Liver (tissue), 9 donors: ENCODE measurements around the gene DNM1L. TPM values are rescaled to one million over a fixed set of nuclear protein-coding genes. Genes with fewer than 3 reads are reported as not detected.

Source experiments
- DNase-seq: peaks from one replicate; pipeline ENCODE4 v3.0.0-alpha.2; 2017; ENCODE audit warnings: low spot score
- H3K27ac ChIP-seq, 2 donors: one replicate each; pipeline ENCODE4 v1.7.0; 2013; ENCODE audit warnings: inconsistent platforms in 2 of 2, low read length in 2 of 2, control low read depth in 1 of 2, low read depth in 1 of 2, mild to moderate bottlenecking in 1 of 2
- H3K27me3 ChIP-seq, 4 donors: one replicate each; pipeline versions ENCODE4 v1.6.1 to v1.7.0; 2013; ENCODE audit warnings: low read length in 3 of 4, inconsistent platforms in 1 of 4, mild to moderate bottlenecking in 1 of 4, moderate library complexity in 1 of 4; ENCODE audit not compliant: control insufficient read depth in 4 of 4, insufficient read depth in 4 of 4
- H3K36me3 ChIP-seq, 4 donors: one replicate each; pipeline versions ENCODE4 v1.6.1 to v1.7.0; 2013; ENCODE audit warnings: low read length in 3 of 4, mild to moderate bottlenecking in 3 of 4, low read depth in 1 of 4, moderate library complexity in 1 of 4; ENCODE audit not compliant: control insufficient read depth in 4 of 4, insufficient read depth in 3 of 4
- H3K4me1 ChIP-seq, 4 donors: one replicate each; pipeline versions ENCODE4 v1.6.1 to v1.7.0; 2013; ENCODE audit warnings: low read length in 3 of 4, mild to moderate bottlenecking in 3 of 4, moderate library complexity in 1 of 4; ENCODE audit not compliant: control insufficient read depth in 4 of 4, insufficient read depth in 4 of 4
- H3K4me3 ChIP-seq, 3 donors: one replicate each; pipeline versions ENCODE4 v1.6.1 to v1.7.0; 2013; ENCODE audit warnings: low read length in 3 of 3, control low read depth in 1 of 3, low read depth in 1 of 3, mild to moderate bottlenecking in 1 of 3
- H3K9ac ChIP-seq, 2 donors: one replicate each; pipeline ENCODE4 v1.7.0; 2013; ENCODE audit warnings: low read length in 2 of 2, mild to moderate bottlenecking in 2 of 2, moderate library complexity in 2 of 2, control low read depth in 1 of 2, low read depth in 1 of 2
- H3K9me3 ChIP-seq, 4 donors: one replicate each; pipeline versions ENCODE4 v1.6.1 to v1.7.0; 2013; ENCODE audit warnings: low read length in 3 of 4; ENCODE audit not compliant: control insufficient read depth in 4 of 4
- ATF3 ChIP-seq: IDR thresholded peaks from 2 replicates; pipeline ENCODE4 v1.6.1; 2016; ENCODE audit warnings: antibody characterized with exemption
- EGR1 ChIP-seq, 2 donors: IDR thresholded peaks; 2 replicates each; pipeline ENCODE4 v1.6.1; 2016 to 2018; ENCODE audit warnings: antibody characterized with exemption in 2 of 2, low read depth in 2 of 2
- FOXA1 ChIP-seq: IDR thresholded peaks from 2 replicates; pipeline ENCODE4 v1.6.1; 2016; ENCODE audit warnings: antibody characterized with exemption
- FOXA2 ChIP-seq: IDR thresholded peaks from 2 replicates; pipeline ENCODE4 v1.6.1; 2016; ENCODE audit warnings: antibody characterized with exemption
- GABPA ChIP-seq, 2 donors: IDR thresholded peaks in 1 of 2; conservative IDR thresholded peaks in 1 of 2; 2 replicates each; pipeline ENCODE4 v1.6.1; 2016; ENCODE audit warnings: antibody characterized with exemption in 2 of 2, mild to moderate bottlenecking in 1 of 2, moderate library complexity in 1 of 2
- HNF4A ChIP-seq, 2 donors: conservative IDR thresholded peaks; 2 replicates each; pipeline ENCODE4 v1.6.1; 2016; ENCODE audit warnings: antibody characterized with exemption in 2 of 2, mild to moderate bottlenecking in 2 of 2
- HNF4G ChIP-seq: IDR thresholded peaks from 2 replicates; pipeline ENCODE4 v1.6.1; 2016; ENCODE audit warnings: antibody characterized with exemption
- JUND ChIP-seq, 2 donors: IDR thresholded peaks; 2 replicates each; pipeline ENCODE4 v1.6.1; 2016; ENCODE audit warnings: antibody characterized with exemption in 2 of 2
- NR2F2 ChIP-seq: IDR thresholded peaks from 2 replicates; pipeline ENCODE4 v1.6.1; 2016; ENCODE audit warnings: antibody characterized with exemption
- RAD21 ChIP-seq, 2 donors: IDR thresholded peaks; 2 replicates each; pipeline ENCODE4 v1.6.1; 2016; ENCODE audit warnings: antibody characterized with exemption in 2 of 2, mild to moderate bottlenecking in 2 of 2
- REST ChIP-seq: IDR thresholded peaks from 2 replicates; pipeline ENCODE4 v1.6.1; 2016; ENCODE audit warnings: antibody characterized with exemption, mild to moderate bottlenecking
- RXRA ChIP-seq, 2 donors: IDR thresholded peaks; 2 replicates each; pipeline ENCODE4 v1.6.1; 2017 to 2018; ENCODE audit warnings: antibody characterized with exemption in 2 of 2, mild to moderate bottlenecking in 1 of 2
- SP1 ChIP-seq: IDR thresholded peaks from 2 replicates; pipeline ENCODE4 v1.6.1; 2018; ENCODE audit warnings: antibody characterized with exemption, mild to moderate bottlenecking
- TAF1 ChIP-seq: conservative IDR thresholded peaks from 2 replicates; pipeline ENCODE4 v1.6.1; 2016; ENCODE audit warnings: antibody characterized with exemption, mild to moderate bottlenecking
- YY1 ChIP-seq: IDR thresholded peaks from 2 replicates; pipeline ENCODE4 v1.6.1; 2016; ENCODE audit warnings: antibody characterized with exemption, mild to moderate bottlenecking
- WGBS: extraction: QIAGEN DNeasy Blood & Tissue Kit; methylation state at CpG from one replicate; pipeline ENCODE4 v1.1.7; 2013; 5-methylcytosine and 5-hydroxymethylcytosine counted together
- polyA plus RNA-seq, 2 donors: library from polyadenylated mRNA; stranded (reverse) in 1 of 2; unstranded in 1 of 2; fragments of 200-250 nt in 1 of 2; fragments of >200 nt in 1 of 2; fragmentation: Nextera tagmentation in 1 of 2; extraction: Ambion mirVana in 1 of 2; gene quantifications; one replicate each; pipeline versions ENCODE4 v1.2.1 to v1.2.3, GENCODE V29; 2013 to 2015
- total RNA-seq, 2 donors: library from RNA; depleted of rRNA; stranded (reverse); fragments of >200 nt; gene quantifications; one replicate each; pipeline ENCODE4 v1.2.3, GENCODE V29; 2014
- TF ChIP-seq, protein P1 (sequence below): IDR thresholded peaks from 2 replicates; pipeline ENCODE4 v1.6.1; 2016; ENCODE audit warnings: antibody characterized with exemption
- TF ChIP-seq, protein P2 (sequence below): fragments of 150-350 bp; IDR thresholded peaks from 2 replicates; pipeline ENCODE4 v1.5.1; 2017; ENCODE audit warnings: improper control_type of control experiment, low read depth, low read length; ENCODE audit not compliant: missing input control
- TF ChIP-seq, protein P3 (sequence below): IDR thresholded peaks from 2 replicates; pipeline ENCODE4 v1.6.1; 2016; ENCODE audit warnings: antibody characterized with exemption
- donor health status: healthy.
- donor health status: healthy.
- donor health status: healthy.
- donor health status: healthy.
- donor health status: healthy.

DNM1L gene
- total and polyA plus RNA-seq, 4 donors: 9.5 to 33.9 (median 17.1) TPM

DNA sequence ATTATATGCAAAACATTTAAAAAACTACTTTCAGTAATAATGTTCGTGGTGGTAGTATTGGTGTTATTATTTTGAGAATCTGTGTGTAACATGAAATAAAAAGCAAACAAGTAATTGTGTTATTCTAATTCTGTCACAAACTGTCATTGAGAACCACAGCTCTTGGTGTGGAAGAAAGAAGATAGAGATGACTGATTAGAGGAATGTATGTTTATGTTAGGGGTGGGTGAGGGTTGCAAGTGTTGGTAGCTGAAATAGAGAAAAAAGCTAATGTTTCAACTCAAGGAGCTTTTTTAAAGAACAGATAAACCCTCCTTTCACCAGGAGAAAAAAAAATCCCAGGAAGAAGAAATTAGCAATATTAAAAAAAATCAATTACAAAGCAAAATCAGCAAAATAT lies 18.3 kb downstream of the DNM1L start:
- 99% methylated on average over 1 of the region's 1 CpG for WGBS
- peaks cover 0 to 2% (median 0%) of the 10 kb centered on the region in 4 donors for H3K36me3 ChIP-seq
- H3K27ac ChIP-seq: no peak overlapping the region
- DNase-seq: no peak
- H3K9me3 ChIP-seq: no peaks in the 10 kb centered on the region
- H3K27me3 ChIP-seq: no peaks in the 10 kb centered on the region
- no peaks in the 10 kb centered on the region for H3K4me1 ChIP-seq
- no peak overlapping the region for H3K4me3 ChIP-seq
- TF ChIP-seq, protein P1, sequence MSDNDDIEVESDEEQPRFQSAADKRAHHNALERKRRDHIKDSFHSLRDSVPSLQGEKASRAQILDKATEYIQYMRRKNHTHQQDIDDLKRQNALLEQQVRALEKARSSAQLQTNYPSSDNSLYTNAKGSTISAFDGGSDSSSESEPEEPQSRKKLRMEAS: no peak
- TF ChIP-seq REST (no peak), HNF4A (conservative IDR thresholded peaks at IDR 0.05) (no peak), FOXA2 (no peak), EGR1 (IDR thresholded peaks at IDR 0.05; ENCODE audit: low read depth in 2 of 2) (no peak), RXRA (IDR thresholded peaks at IDR 0.05) (no peak), JUND (IDR thresholded peaks at IDR 0.05) (no peak), FOXA1 (no peak), RAD21 (IDR thresholded peaks at IDR 0.05) (no peak), TAF1 (no peak), HNF4G (no peak), NR2F2 (no peak), YY1 (no peak), GABPA (IDR thresholded peaks at IDR 0.05 in 1 of 2, conservative IDR thresholded peaks at IDR 0.05 in 1 of 2) (no peak), ATF3 (no peak), SP1 (no peak)
- TF ChIP-seq, protein P2, sequence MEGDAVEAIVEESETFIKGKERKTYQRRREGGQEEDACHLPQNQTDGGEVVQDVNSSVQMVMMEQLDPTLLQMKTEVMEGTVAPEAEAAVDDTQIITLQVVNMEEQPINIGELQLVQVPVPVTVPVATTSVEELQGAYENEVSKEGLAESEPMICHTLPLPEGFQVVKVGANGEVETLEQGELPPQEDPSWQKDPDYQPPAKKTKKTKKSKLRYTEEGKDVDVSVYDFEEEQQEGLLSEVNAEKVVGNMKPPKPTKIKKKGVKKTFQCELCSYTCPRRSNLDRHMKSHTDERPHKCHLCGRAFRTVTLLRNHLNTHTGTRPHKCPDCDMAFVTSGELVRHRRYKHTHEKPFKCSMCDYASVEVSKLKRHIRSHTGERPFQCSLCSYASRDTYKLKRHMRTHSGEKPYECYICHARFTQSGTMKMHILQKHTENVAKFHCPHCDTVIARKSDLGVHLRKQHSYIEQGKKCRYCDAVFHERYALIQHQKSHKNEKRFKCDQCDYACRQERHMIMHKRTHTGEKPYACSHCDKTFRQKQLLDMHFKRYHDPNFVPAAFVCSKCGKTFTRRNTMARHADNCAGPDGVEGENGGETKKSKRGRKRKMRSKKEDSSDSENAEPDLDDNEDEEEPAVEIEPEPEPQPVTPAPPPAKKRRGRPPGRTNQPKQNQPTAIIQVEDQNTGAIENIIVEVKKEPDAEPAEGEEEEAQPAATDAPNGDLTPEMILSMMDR: no peak
- TF ChIP-seq, protein P3, sequence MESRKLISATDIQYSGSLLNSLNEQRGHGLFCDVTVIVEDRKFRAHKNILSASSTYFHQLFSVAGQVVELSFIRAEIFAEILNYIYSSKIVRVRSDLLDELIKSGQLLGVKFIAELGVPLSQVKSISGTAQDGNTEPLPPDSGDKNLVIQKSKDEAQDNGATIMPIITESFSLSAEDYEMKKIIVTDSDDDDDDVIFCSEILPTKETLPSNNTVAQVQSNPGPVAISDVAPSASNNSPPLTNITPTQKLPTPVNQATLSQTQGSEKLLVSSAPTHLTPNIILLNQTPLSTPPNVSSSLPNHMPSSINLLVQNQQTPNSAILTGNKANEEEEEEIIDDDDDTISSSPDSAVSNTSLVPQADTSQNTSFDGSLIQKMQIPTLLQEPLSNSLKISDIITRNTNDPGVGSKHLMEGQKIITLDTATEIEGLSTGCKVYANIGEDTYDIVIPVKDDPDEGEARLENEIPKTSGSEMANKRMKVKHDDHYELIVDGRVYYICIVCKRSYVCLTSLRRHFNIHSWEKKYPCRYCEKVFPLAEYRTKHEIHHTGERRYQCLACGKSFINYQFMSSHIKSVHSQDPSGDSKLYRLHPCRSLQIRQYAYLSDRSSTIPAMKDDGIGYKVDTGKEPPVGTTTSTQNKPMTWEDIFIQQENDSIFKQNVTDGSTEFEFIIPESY: no peak
- H3K9ac ChIP-seq: no peak overlapping the region
